Measurements from ENCODE around the gene HBQ1. TPM values are rescaled to one million over a fixed set of nuclear protein-coding genes. Genes with fewer than 3 reads are reported as not detected.

The HBQ1 gene
- total RNA-seq: not detected in 2 replicates

GRCh38 chr16:180101-180675 lies at the start of gene HBQ1:
Gene HBQ1 (plus strand): TSS chr16:180459. CDS start chr16:180487, 28 bp downstream.

GRCh38 chr16:152141-153128 lies 27.8 kb upstream of the HBQ1 start, which contains the start of gene HBZ:
Gene HBZ (plus strand): TSS chr16:152644. CDS start chr16:152910, 266 bp downstream.

GRCh38 chr16:165539-166374 lies 14.5 kb upstream of the HBQ1 start, which contains the start of gene HBM:
Gene HBM (plus strand): TSS chr16:165978. CDS start chr16:165998, 20 bp downstream.

GRCh38 chr16:172374-172941 lies 7.8 kb upstream of the HBQ1 start, which contains the start of gene HBA2:
Gene HBA2 (plus strand): TSS chr16:172876. CDS start chr16:172913, 37 bp downstream.

GRCh38 chr16:176477-177382 lies 3.5 kb upstream of the HBQ1 start, which contains the start of gene HBA1:
Gene HBA1 (plus strand): TSS chr16:176680. CDS start chr16:176717, 37 bp downstream.

GRCh38 chr16:228852-229730 lies 48.8 kb downstream of the HBQ1 start, which contains the start of gene LUC7L:
Gene LUC7L (minus strand): TSS chr16:229449. CDS start chr16:229339, 110 bp downstream.

Other genes with a start within 250 kb of the HBQ1 start
- gene POLR3K, start 126.9 kb upstream of the HBQ1 start, total RNA-seq: 3.9 and 6.9 TPM in 2 replicates
- 21.2 and 26.8 TPM in 2 replicates for gene SNRNP25, start 126.6 kb upstream of the HBQ1 start, total RNA-seq
- 112 and 122 TPM in 2 replicates for gene RHBDF1, start 107.8 kb upstream of the HBQ1 start, total RNA-seq
- 196 and 229 TPM in 2 replicates for gene MPG, start 102.2 kb upstream of the HBQ1 start, total RNA-seq
- 7.1 and 9.0 TPM in 2 replicates for gene NPRL3, start 41.8 kb upstream of the HBQ1 start, total RNA-seq
- gene HBZ, start 27.8 kb upstream of the HBQ1 start, total RNA-seq: not detected in 2 replicates
- not detected in 2 replicates for gene HBM, start 14.5 kb upstream of the HBQ1 start, total RNA-seq
- gene HBA2, start 7.6 kb upstream of the HBQ1 start, total RNA-seq: not detected in 2 replicates
- gene HBA1, start 3.8 kb upstream of the HBQ1 start, total RNA-seq: not detected in 2 replicates
- 31.3 and 31.8 TPM in 2 replicates for gene LUC7L, start 49.0 kb downstream of the HBQ1 start, total RNA-seq
- 49.4 and 63.2 TPM in 2 replicates for gene FAM234A, start 54.4 kb downstream of the HBQ1 start, total RNA-seq
- 2.7 and 5.0 TPM in 2 replicates for gene RGS11, start 95.5 kb downstream of the HBQ1 start, total RNA-seq
- gene ARHGDIG, start 100.1 kb downstream of the HBQ1 start, total RNA-seq: 0.37 and 0.66 TPM in 2 replicates
- 0.79 and 0.93 TPM in 2 replicates for gene PDIA2, start 102.7 kb downstream of the HBQ1 start, total RNA-seq
- gene AXIN1, start 172.3 kb downstream of the HBQ1 start, total RNA-seq: 14.4 and 16.9 TPM in 2 replicates
- 79.5 and 91.3 TPM in 2 replicates for gene MRPL28, start 190.1 kb downstream of the HBQ1 start, total RNA-seq
- 77.7 and 108 TPM in 2 replicates for gene PGAP6, start 201.5 kb downstream of the HBQ1 start, total RNA-seq
- gene NME4, start 216.7 kb downstream of the HBQ1 start, total RNA-seq: 61.1 and 67.6 TPM in 2 replicates
- 8.5 and 10.4 TPM in 2 replicates for gene DECR2, start 221.4 kb downstream of the HBQ1 start, total RNA-seq
- 25.4 and 26.5 TPM in 2 replicates for gene RAB11FIP3, start 245.2 kb downstream of the HBQ1 start, total RNA-seq